ENCODE data around the gene ETS2. TPM values are rescaled to one million over a fixed set of nuclear protein-coding genes. Genes with fewer than 3 reads are reported as not detected.

ETS2 gene
- total RNA-seq, 1 donor from 2014 or later: 43.9 TPM

GRCh38 chr21:38814126-38815059 is 8.7 kb downstream of the ETS2 start:
- Mint-ChIP-seq H3K4me1 (ENCODE audit: low read depth) (peaks cover 36% of the 10 kb centered on the region), H3K36me3 (ENCODE audit: insufficient read depth) (peaks cover 61% of the 10 kb centered on the region), H3K27me3 (no peaks in the 10 kb centered on the region), H3K9me3 (ENCODE audit: low read depth) (no peaks in the 10 kb centered on the region), H3K27ac (peak overlapping the region; percentile 46), H3K4me3 (ENCODE audit: low read depth) (no peak overlapping the region)
- no peak for TF ChIP-seq CTCF (IDR thresholded peaks at IDR 0.05; ENCODE audit: unreplicated experiment)
- DNase-seq (ENCODE audit: low spot score, unreplicated experiment): no peak

- Mint-ChIP-seq H3K4me3 (ENCODE audit: low read depth) (no peak overlapping the region), H3K27ac (no peak overlapping the region), H3K9me3 (ENCODE audit: low read depth) (no peaks in the 10 kb centered on the region), H3K27me3 (no peaks in the 10 kb centered on the region), H3K4me1 (ENCODE audit: low read depth) (peaks cover 33% of the 10 kb centered on the region), H3K36me3 (ENCODE audit: insufficient read depth) (peaks cover 65% of the 10 kb centered on the region)
- TF ChIP-seq CTCF (IDR thresholded peaks at IDR 0.05; ENCODE audit: unreplicated experiment): no peak
- DNase-seq (ENCODE audit: low spot score, unreplicated experiment): no peak
Observed at GRCh38 chr21:38815060-38815405, 9.3 kb downstream of the ETS2 start.

- no peak for TF ChIP-seq CTCF (IDR thresholded peaks at IDR 0.05; ENCODE audit: unreplicated experiment)
- DNase-seq (ENCODE audit: low spot score, unreplicated experiment): no peak
- Mint-ChIP-seq H3K9me3 (ENCODE audit: low read depth) (no peaks in the 10 kb centered on the region), H3K27ac (no peak overlapping the region), H3K27me3 (no peaks in the 10 kb centered on the region), H3K36me3 (ENCODE audit: insufficient read depth) (peaks cover 68% of the 10 kb centered on the region), H3K4me3 (ENCODE audit: low read depth) (no peak overlapping the region), H3K4me1 (ENCODE audit: low read depth) (peaks cover 19% of the 10 kb centered on the region)
Observed at GRCh38 chr21:38816400-38816977, 10.8 kb downstream of the ETS2 start.

- DNase-seq (ENCODE audit: low spot score, unreplicated experiment): no peak
- Mint-ChIP-seq H3K27ac (peak overlapping the region; percentile 67), H3K36me3 (ENCODE audit: insufficient read depth) (peaks cover 80% of the 10 kb centered on the region), H3K9me3 (ENCODE audit: low read depth) (no peaks in the 10 kb centered on the region), H3K4me3 (ENCODE audit: low read depth) (no peak overlapping the region), H3K4me1 (ENCODE audit: low read depth) (peaks cover 12% of the 10 kb centered on the region), H3K27me3 (no peaks in the 10 kb centered on the region)
- TF ChIP-seq CTCF (IDR thresholded peaks at IDR 0.05; ENCODE audit: unreplicated experiment): no peak
Observed at GRCh38 chr21:38817371-38818324, 11.9 kb downstream of the ETS2 start.

- H3K27ac Mint-ChIP-seq: peak overlapping the region; percentile 67
- no peaks in the 10 kb centered on the region for H3K9me3 Mint-ChIP-seq (ENCODE audit: low read depth)
- H3K36me3 Mint-ChIP-seq (ENCODE audit: insufficient read depth): peaks cover 82% of the 10 kb centered on the region
- TF ChIP-seq CTCF (IDR thresholded peaks at IDR 0.05; ENCODE audit: unreplicated experiment): no peak
- H3K4me3 Mint-ChIP-seq (ENCODE audit: low read depth): no peak overlapping the region
- no peaks in the 10 kb centered on the region for H3K27me3 Mint-ChIP-seq
- DNase-seq (ENCODE audit: low spot score, unreplicated experiment): no peak
- H3K4me1 Mint-ChIP-seq (ENCODE audit: low read depth): peaks cover 6% of the 10 kb centered on the region
Observed at GRCh38 chr21:38818325-38818723, 12.6 kb downstream of the ETS2 start.

All from progenitor cell of endocrine pancreas (in vitro differentiated cells).